Stimulated activated CD8-positive, alpha-beta memory T cell treated with anti-CD3 and anti-CD28 coated beads, Interleukin-2, amount 100 ng/mL, for 1 hour (primary cell): ENCODE measurements around the gene CNNM4.

Experiments
- DNase-seq, 2 donors: peaks; one replicate each; pipeline ENCODE4 v3.0.0-alpha.2; 2020; ENCODE audit warnings: low read depth in 2 of 2

Gene CNNM4

GRCh38 chr2:96758987-96759386, 1.7 kb upstream of the CNNM4 start:
- no peak for DNase-seq

- no peak for DNase-seq
These were observed 1.2 kb upstream of the CNNM4 start for GRCh38 chr2:96759548-96759947.

GRCh38 chr2:96760986-96761832, 507 bp downstream of the CNNM4 start:
- DNase-seq = no peak

- DNase-seq = no peak
These were observed 2.0 kb downstream of the CNNM4 start for GRCh38 chr2:96762529-96763311.

GRCh38 chr2:96763511-96764252, 3.0 kb downstream of the CNNM4 start:
- no peak for DNase-seq

GRCh38 chr2:96764253-96764637, 3.5 kb downstream of the CNNM4 start:
- DNase-seq = no peak

GRCh38 chr2:96767135-96767871, 6.6 kb downstream of the CNNM4 start:
- no peak for DNase-seq

GRCh38 chr2:96768083-96768561, 7.4 kb downstream of the CNNM4 start:
- no peak for DNase-seq

GRCh38 chr2:96769814-96770213, 9.1 kb downstream of the CNNM4 start:
- DNase-seq = no peak

GRCh38 chr2:96770442-96771202, 9.9 kb downstream of the CNNM4 start:
- DNase-seq = no peak

GRCh38 chr2:96771796-96772618, 11.3 kb downstream of the CNNM4 start:
- DNase-seq = no peak

- DNase-seq = no peak
These were observed 12.4 kb downstream of the CNNM4 start for GRCh38 chr2:96772903-96773671.

- no peak for DNase-seq
These were observed 13.2 kb downstream of the CNNM4 start for GRCh38 chr2:96773922-96774321.

GRCh38 chr2:96775160-96775559, 14.5 kb downstream of the CNNM4 start:
- no peak for DNase-seq

GRCh38 chr2:96783388-96783787, 22.7 kb downstream of the CNNM4 start:
- DNase-seq = no peak

GRCh38 chr2:96787411-96787810, 26.7 kb downstream of the CNNM4 start:
- no peak for DNase-seq

GRCh38 chr2:96788442-96789244, 27.9 kb downstream of the CNNM4 start:
- no peak for DNase-seq

- DNase-seq = no peak
These were observed 28.5 kb downstream of the CNNM4 start for GRCh38 chr2:96789245-96789617.
